Ascending aorta (tissue), 2 donors: ENCODE measurements around the gene IWS1. TPM values are rescaled to one million over a fixed set of nuclear protein-coding genes. Genes with fewer than 3 reads are reported as not detected.
"Not testable (repeated sequence)": the region's sequence is repeated elsewhere in the genome, so short reads cannot be mapped to it uniquely, and the experiment has no call there.

Source experiments
- DNase-seq, 2 donors: peaks; one replicate each; pipeline ENCODE4 v3.0.0-alpha.2; 2019; ENCODE audit warnings: low spot score in 2 of 2
- H3K27ac ChIP-seq, 2 donors: fragments of 200-600 bp; sonication (generic); one replicate each; pipeline ENCODE4 v1.5.1; 2016 to 2017; ENCODE audit warnings: mild to moderate bottlenecking in 1 of 2
- H3K27me3 ChIP-seq: fragments of 200-600 bp; sonication (generic); one replicate; pipeline ENCODE4 v1.5.1; 2017
- H3K36me3 ChIP-seq, 2 donors: fragments of 200-600 bp; sonication (generic); one replicate each; pipeline ENCODE4 v1.5.1; 2016
- H3K4me1 ChIP-seq, 2 donors: fragments of 200-600 bp; sonication (generic); one replicate each; pipeline ENCODE4 v1.5.1; 2016 to 2017; ENCODE audit warnings: mild to moderate bottlenecking in 1 of 2
- H3K4me3 ChIP-seq, 2 donors: fragments of 200-600 bp; sonication (generic); one replicate each; pipeline ENCODE4 v1.5.1; 2016 to 2017; ENCODE audit warnings: mild to moderate bottlenecking in 1 of 2
- H3K9me3 ChIP-seq, 2 donors: fragments of 200-600 bp; sonication (generic); one replicate each; pipeline ENCODE4 v1.5.1; 2016
- intact Hi-C: fragments of 100-400 bp; cut with DNase I; formaldehyde crosslinking; loops from one replicate; pipeline ENCODE4 v1.15.1; 2023
- total RNA-seq: library from RNA; depleted of rRNA; stranded (reverse); fragments of >200 nt; gene quantifications from one replicate; pipeline ENCODE4 v1.1.0, GENCODE V29; 2016
- TF ChIP-seq, protein P1 (sequence below), 3 experiments: fragments of 200-600 bp in 2 of 3; fragments of 450-650 bp in 1 of 3; sonication (generic) in 2 of 3; IDR thresholded peaks; one replicate each; pipeline ENCODE4 v1.5.1; 2016 to 2019; ENCODE audit warnings: antibody characterized with exemption in 3 of 3, mild to moderate bottlenecking in 1 of 3, moderate library complexity in 1 of 3

IWS1 gene
- total RNA-seq, 1 donor from 2014 or later: 54.6 TPM

DNA sequence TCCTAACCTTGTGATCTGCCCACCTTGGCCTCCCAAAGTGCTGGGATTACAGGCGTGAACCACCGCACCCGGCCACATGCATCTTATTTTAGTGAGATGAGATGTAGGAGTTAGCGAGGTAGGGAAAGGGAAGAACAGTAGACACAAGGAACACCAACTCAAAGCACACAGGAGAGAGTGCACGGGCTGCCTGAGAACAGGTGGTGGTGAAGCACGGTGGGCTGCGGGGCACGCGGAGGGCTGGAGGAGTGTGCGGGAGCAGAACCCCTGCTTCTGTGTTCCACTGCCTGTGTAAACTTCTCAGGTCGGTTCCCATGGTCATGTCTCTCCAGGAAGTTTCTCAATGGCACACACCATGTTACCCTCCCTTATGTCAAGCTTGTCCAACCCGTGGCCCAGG lies 69.3 kb downstream of the IWS1 start:
- TF ChIP-seq, protein P1, sequence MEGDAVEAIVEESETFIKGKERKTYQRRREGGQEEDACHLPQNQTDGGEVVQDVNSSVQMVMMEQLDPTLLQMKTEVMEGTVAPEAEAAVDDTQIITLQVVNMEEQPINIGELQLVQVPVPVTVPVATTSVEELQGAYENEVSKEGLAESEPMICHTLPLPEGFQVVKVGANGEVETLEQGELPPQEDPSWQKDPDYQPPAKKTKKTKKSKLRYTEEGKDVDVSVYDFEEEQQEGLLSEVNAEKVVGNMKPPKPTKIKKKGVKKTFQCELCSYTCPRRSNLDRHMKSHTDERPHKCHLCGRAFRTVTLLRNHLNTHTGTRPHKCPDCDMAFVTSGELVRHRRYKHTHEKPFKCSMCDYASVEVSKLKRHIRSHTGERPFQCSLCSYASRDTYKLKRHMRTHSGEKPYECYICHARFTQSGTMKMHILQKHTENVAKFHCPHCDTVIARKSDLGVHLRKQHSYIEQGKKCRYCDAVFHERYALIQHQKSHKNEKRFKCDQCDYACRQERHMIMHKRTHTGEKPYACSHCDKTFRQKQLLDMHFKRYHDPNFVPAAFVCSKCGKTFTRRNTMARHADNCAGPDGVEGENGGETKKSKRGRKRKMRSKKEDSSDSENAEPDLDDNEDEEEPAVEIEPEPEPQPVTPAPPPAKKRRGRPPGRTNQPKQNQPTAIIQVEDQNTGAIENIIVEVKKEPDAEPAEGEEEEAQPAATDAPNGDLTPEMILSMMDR (IDR thresholded peaks at IDR 0.05): no peak
- no peak overlapping the region for H3K4me3 ChIP-seq
- peaks cover 2 to 5% of the 10 kb centered on the region in 2 donors for H3K36me3 ChIP-seq
- H3K4me1 ChIP-seq: no peaks in the 10 kb centered on the region
- DNase-seq: no peak
- intact Hi-C loops: no loop called here
- H3K27me3 ChIP-seq: no peaks in the 10 kb centered on the region
- no peak overlapping the region for H3K27ac ChIP-seq
- H3K9me3 ChIP-seq: no peaks in the 10 kb centered on the region

DNA sequence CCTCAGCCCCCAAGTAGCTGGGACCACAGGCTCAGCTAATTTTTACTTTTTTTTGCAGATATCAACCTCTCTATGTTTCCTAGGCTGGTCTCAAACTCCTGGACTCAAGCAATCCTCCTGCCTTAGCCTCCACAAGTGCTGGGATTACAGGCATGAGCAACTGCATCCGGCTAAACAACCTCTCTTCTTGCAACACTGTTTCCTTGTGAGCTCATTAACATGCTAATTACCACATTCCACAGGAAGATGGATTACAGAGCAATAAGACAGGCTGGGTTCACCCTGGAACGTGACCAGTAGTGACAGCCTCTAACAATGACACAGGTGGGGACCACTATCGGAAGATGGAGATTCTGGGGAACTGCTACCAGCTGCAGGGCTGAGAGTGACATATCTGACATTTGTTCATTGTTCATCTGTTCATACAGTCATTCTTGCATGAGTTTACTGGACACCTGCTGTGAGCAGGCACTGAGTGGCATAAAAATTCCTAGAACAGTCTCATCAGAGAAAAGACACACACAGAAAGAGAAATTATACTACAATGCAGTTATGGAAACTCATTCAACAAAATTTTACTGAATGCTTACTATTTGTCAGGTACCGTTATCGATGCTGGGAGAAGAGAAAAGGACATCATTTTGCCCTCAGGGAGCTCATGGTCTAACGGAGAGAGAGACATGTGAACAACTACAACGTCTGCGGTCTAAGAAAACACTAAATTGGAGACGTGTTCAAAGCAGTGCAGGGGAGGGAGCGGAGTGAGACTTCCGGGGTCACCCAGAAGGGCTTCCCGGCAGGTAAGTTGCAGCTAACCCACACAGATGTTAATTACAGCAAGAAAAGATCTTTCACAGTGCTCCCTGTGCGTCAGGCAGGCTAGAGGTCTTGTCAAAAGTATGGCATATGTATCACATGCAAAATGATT lies 70.5 kb downstream of the IWS1 start:
- no peak overlapping the region for H3K27ac ChIP-seq
- H3K4me1 ChIP-seq: no peaks in the 10 kb centered on the region
- no peaks in the 10 kb centered on the region for H3K27me3 ChIP-seq
- H3K36me3 ChIP-seq: peaks cover under 1 to 5% of the 10 kb centered on the region in 2 donors
- intact Hi-C loops: no loop called here
- H3K4me3 ChIP-seq: no peak overlapping the region
- H3K9me3 ChIP-seq: no peaks in the 10 kb centered on the region
- no peak for DNase-seq
- TF ChIP-seq, protein P1 (IDR thresholded peaks at IDR 0.05): no peak

DNA sequence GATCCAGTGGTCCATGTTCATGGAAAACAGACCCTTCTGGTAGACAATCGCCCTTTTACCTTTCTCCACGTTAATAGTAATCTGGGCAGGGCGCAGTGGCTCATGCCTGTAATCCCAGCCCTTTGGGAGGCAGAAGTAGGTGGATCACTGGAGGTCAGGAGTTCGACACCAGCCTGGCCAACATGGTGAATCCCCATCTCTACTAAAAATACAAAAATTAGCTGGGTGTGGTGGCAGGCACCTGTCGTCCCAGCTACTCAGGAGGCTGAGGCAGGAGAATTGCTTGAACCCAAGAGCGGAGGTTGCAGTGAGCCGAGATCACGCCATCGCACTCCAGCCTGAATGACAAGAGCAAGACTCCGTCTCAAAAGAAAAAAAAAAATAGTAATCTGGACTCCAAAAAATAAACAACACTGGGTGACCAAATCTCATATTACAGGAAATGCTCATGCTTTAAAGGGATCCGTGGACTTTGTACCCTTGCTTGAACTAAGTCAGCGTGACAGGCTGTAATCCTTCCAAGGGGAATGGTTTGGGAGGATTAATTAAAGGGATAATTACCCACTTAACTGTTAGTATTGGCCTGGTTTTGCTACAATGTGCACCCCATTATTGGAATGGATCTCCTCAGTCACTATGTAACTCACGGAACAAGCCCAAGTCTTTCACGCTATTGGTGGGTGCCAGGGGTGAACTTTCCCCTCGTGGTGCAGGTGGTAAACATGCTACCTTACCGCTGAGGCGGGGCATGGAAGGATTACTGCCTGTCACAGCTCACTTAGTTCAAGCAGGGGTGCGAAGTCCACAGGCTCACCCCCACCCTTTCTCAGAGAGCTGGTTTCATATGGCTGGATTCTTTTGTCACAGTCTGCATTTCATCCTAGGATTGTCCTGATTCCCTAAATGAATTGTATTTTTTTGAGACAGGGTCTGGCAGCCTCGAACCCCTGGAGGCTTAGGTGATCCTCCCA lies 71.4 kb downstream of the IWS1 start:
- Histone ChIP-seq H3K27me3 (no peaks in the 10 kb centered on the region), H3K4me3 (no peak overlapping the region), H3K9me3 (no peaks in the 10 kb centered on the region), H3K36me3 (no peaks in the 10 kb centered on the region), H3K27ac (no peak overlapping the region), H3K4me1 (no peaks in the 10 kb centered on the region)
- TF ChIP-seq, protein P1 (IDR thresholded peaks at IDR 0.05): no peak
- DNase-seq: no peak
- intact Hi-C loops: no loop called here

DNA sequence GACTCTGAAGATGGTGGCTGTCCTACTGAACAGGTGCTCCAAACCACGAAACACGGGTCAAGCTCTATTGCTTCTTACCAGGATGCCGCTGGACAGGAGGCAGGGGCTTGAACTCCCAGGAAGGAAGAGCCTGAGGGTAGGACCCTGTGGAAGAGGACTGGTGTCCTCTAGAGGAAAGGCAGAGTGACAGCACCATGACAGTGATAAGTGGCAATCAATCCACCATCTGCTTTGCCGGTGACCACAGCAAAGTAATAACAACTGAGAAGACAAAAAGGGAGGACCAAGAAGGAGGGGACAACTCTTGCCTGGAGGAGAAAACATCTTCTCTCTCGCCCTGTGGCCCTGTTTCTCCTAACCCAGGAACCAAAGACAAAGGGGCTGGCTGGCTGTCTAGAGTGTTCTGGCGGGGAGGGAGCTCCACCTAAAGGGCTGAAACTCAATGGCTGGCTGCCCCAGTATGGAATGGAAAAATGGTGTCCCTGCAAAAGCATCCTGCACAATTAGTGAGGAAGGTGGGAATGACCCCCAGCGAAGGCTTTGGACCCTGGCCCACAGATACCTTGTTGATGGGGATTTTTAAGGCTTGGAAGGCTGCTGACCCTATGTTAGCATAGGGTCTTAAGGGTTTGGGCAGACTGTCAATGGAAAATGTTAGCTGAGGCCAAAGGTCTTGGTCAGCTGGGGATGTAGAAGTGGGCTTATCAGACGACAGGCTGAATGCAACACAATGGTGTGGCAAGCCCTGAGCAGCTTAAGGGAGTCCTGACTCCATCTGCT lies 72.7 kb downstream of the IWS1 start:
- Histone ChIP-seq H3K27me3 (no peaks in the 10 kb centered on the region), H3K36me3 (no peaks in the 10 kb centered on the region), H3K9me3 (no peaks in the 10 kb centered on the region), H3K27ac (no peak overlapping the region), H3K4me3 (no peak overlapping the region), H3K4me1 (no peaks in the 10 kb centered on the region)
- TF ChIP-seq, protein P1 (IDR thresholded peaks at IDR 0.05): no peak
- intact Hi-C loops: no loop called here
- DNase-seq: no peak

DNA sequence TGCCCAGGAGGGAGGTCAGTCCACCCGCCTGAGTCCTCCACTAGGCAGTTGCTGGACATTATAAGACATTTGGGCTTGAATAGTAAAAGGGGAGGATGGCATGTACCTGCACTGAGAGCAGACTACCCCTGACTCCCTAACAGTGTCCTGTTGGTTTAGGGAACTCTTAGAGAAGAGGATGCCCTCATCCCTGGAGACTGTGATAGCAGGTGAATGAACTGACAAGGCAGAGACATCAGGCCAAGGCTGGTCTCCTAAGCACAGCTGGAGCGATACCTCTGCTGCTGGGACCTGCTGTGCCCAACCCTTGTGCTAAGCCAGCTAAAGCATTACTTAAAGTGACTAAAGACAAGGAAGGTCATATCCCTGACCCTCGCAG lies 73.3 kb downstream of the IWS1 start:
- intact Hi-C loops: no loop called here

DNA sequence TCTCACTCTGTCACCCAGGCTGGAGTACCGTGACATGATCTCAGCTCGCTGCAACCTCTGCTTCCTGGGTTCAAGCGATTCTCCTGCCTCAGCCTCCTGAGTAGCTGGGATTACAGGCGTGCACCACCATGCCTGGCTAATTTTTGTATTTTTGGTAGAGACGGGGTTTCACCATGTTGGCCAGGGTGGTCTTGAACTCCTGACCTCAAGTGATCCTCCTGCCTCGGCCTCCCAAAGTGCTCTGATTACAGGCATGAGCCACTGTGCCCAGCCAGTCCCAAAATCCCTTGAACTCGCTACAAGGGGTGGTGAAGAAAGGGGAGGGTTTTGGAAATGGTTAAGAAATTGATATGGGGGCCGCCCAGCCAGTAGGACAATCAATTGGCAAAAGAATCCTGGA lies 73.9 kb downstream of the IWS1 start:
- H3K27me3 ChIP-seq, H3K4me1 ChIP-seq, H3K9me3 ChIP-seq, intact Hi-C loops, H3K36me3 ChIP-seq, H3K27ac ChIP-seq, H3K4me3 ChIP-seq, DNase-seq: not testable (repeated sequence)

More for the DNA sequence above, 73.3 kb downstream of the IWS1 start:
- no peak overlapping the region for H3K27ac ChIP-seq
- TF ChIP-seq, protein P1 (IDR thresholded peaks at IDR 0.05): no peak
- no peak for DNase-seq
- no peaks in the 10 kb centered on the region for H3K36me3 ChIP-seq
- H3K9me3 ChIP-seq: no peaks in the 10 kb centered on the region
- no peaks in the 10 kb centered on the region for H3K4me1 ChIP-seq
- no peaks in the 10 kb centered on the region for H3K27me3 ChIP-seq
- no peak overlapping the region for H3K4me3 ChIP-seq
